ENCODE data around the gene RASA4B.
"Not testable (repeated sequence)": the region's sequence is repeated elsewhere in the genome, so short reads cannot be mapped to it uniquely, and the experiment has no call there.

The RASA4B gene

GRCh38 chr7:102472126-102473041, 45.2 kb downstream of the RASA4B start:
- DNase-seq = no peak

- no peak for DNase-seq
Measured at GRCh38 chr7:102471791-102472125, 45.8 kb downstream of the RASA4B start.

- no peak for DNase-seq
Measured at GRCh38 chr7:102469972-102470825, 47.4 kb downstream of the RASA4B start.

- no peak for DNase-seq
Measured at GRCh38 chr7:102469351-102469971, 48.1 kb downstream of the RASA4B start.

GRCh38 chr7:102468478-102469350, 48.9 kb downstream of the RASA4B start:
- DNase-seq = no peak

GRCh38 chr7:102467581-102468477, 49.7 kb downstream of the RASA4B start:
- DNase-seq = no peak

- no peak for DNase-seq
Measured at GRCh38 chr7:102466097-102466496, 51.5 kb downstream of the RASA4B start.

DNA sequence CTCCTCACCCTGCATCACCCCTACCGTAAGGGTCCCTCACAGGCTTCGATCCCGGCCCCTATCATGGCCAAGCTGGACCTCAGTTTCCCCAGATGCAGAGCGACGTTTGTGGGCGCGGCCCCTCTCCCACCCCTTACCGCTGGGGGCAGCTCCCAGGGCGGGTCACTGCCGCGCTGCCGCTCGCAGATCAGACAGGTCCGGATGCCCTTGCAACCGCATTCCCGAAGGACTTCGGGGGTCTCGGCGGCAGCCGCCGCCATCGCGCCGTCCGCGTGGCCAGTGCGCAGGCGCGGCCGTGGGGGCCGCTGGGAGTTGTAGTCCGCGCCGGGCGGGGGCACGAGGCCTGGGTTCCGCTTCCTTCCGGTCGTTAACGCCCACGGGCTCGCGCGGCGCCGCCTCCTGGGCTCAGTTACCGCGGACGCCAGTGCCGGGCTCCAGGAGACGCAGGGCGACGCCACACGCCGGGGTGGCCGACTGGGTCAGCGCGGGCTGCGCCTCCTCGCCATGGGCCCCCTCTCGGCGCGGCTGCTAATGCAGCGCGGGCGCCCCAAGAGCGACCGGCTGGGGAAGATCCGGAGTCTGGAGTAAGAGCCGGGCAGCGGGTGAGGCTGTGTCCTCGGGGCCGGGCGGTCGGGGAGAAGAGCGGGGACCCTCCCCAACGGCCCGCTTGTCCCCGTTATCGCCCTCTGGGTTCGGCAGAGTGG, 52.8 kb downstream of the RASA4B start, which contains the start of the genes ALKBH4 and LRWD1:
ALKBH4 (minus strand) TSS at position 287 of the 704 bp plus-strand sequence; CDS start at position 260, 27 bp downstream.
LRWD1 (plus strand) TSS at position 408 of the 704 bp plus-strand sequence; CDS start at position 505, 97 bp downstream.
- peak; percentile 68 for DNase-seq

DNA sequence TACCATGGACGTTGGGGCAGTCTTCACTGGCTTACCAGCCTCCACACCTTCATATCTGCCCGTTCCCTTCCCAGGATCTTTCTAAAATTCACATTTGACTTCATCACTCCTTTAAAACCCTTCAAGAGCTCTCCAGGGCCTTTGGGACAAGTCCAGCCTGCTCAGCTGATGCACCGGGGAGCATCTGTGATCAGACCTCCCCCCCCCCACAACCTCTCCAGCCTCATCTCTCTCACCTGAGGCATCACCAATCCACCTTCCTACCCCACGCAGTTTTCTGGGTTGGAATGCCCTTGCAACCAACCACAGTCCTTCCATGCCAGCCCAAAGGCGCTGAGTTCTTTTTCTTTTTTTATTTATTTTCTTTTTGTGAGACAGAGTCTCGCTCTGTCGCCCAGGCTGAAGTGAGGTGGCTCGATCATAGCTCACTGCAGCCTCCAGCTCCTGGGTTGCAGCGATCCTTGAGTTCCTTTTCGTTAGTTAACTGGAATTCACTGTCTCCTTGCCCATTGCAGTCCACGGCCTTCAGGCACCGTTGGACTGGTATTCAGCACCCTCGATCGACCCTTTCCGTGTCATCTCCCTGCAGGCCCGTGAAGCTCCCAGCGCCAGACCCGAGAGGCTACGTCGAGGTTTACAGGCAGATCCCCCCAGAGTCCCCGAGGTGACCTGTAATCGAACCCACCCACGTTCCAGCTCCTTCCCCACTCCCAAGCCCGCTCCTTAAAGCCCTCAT, 53.6 kb downstream of the RASA4B start:
- DNase-seq = no peak

- no peak for DNase-seq
Measured at GRCh38 chr7:102460467-102460866, 57.1 kb downstream of the RASA4B start.

GRCh38 chr7:102459221-102459844, 58.2 kb downstream of the RASA4B start:
- DNase-seq = no peak

GRCh38 chr7:102457352-102457924, 60.1 kb downstream of the RASA4B start:
- DNase-seq = no peak

- no peak for DNase-seq
Measured at GRCh38 chr7:102456327-102456726, 61.2 kb downstream of the RASA4B start.

DNA sequence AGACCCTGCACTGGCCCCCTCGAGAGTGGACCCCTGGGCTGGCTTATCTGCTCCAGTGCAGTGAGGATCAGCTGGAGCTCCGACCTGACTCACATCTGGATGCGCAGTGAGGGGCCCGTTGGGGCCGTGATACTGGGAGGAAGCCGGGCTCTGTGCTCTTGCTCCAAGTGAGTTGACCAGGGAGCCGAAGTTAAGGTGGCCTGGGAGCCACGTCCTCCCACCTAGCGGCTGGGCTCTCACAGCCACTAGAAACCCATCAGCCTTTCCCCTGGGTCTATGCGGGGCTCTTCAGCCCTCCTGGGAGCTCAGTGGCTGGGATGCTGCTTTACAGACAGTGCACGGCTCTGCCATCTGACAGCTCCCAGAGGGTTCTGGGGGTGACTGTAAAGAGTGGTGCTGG, 62.0 kb downstream of the RASA4B start:
- DNase-seq = no peak

DNA sequence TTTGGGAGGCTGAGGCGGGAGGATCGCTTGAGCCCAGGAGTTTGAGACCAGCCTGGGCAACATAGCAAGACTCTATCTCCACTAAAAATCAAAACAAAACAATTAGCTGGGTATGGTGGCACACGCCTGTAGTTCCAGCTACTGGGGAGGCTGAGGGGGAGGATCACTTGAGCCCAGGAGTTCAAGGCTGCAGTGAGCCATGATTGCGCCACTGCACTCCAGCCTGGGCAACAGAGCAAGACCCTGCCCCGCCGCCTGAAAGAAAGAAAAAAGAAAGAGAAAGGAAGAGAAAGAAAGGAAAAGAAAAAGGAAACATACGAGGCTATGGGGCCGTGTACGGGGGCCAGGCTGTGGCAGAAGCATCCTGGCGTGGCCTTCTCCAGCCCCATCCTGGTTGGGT, 62.6 kb downstream of the RASA4B start:
- DNase-seq = not testable (repeated sequence)

DNA sequence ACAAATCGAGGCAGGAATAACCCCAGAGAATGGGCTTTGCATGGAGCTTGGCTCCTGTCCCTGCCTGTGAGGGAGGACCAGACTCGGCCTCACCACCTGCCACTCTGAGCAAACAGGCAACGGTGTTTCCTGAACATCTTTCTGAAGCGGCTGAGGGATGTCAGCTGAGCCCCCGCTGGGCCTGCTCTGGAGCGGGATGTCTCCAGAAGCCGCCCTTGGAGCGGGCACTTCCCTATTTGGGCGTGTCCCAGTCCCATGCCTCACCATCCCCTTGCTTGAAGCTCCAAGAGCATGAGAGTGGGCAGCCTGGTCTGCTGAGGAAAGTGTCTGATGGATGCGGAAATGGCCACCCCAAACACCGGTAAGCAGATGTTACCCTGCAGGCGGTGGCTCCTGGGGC, 63.1 kb downstream of the RASA4B start:
- DNase-seq = no peak

- DNase-seq = no peak
Measured at GRCh38 chr7:102453319-102453718, 64.3 kb downstream of the RASA4B start.

DNA sequence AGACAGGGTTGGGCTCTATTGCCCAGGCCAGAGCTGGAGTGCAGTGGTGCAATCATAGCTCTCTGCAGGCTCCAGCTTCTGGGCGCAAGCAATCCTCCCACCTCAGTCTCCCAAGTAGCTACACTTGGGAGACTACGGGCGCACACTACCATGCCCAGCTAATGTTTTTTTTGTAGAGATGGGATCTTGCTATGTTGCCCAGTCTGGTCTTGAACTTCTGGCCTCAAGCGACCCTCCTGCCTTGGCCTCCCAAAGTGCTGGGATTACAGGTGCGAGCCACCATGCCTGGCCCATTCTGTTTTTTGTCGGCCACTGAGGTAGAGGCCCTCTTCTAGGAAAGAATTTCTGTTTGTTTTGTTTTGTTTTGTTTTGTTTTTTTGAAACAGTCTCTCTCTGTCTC, 65.1 kb downstream of the RASA4B start:
- DNase-seq = no peak
